CD4-positive, CD25-positive, alpha-beta regulatory T cell (primary cell): ENCODE measurements around the gene MVD. TPM values are rescaled to one million over a fixed set of nuclear protein-coding genes. Genes with fewer than 3 reads are reported as not detected.

Source experiments
- ATAC-seq, 2 donors: fragments of 150-1000 bp; cut with Tn5 transposase; one replicate each; pipeline ENCODE4 v1.10.0; 2021; ENCODE audit warnings: low read depth in 2 of 2, moderate number of reproducible peaks in 2 of 2, moderate library complexity in 1 of 2
- DNase-seq, 3 donors: peaks; one replicate each; pipeline versions ENCODE4 v3.0.0 to v3.0.0-alpha.2; 2012 to 2022; ENCODE audit warnings: mixed read lengths in 1 of 3
- H3K27ac ChIP-seq: one replicate; pipeline ENCODE4 v1.7.0; 2013; ENCODE audit warnings: mild to moderate bottlenecking, low read length; ENCODE audit not compliant: insufficient read depth, poor library complexity, severe bottlenecking
- H3K27me3 ChIP-seq: one replicate; pipeline ENCODE4 v1.7.0; 2013; ENCODE audit warnings: low read length; ENCODE audit not compliant: control insufficient read depth, insufficient read depth
- H3K36me3 ChIP-seq: one replicate; pipeline ENCODE4 v1.7.0; 2013; ENCODE audit warnings: mild to moderate bottlenecking, low read length, moderate library complexity; ENCODE audit not compliant: control insufficient read depth, insufficient read depth
- H3K4me1 ChIP-seq: 2 replicates; pipeline ENCODE4 v1.7.0; 2013; ENCODE audit warnings: mild to moderate bottlenecking, low read length; ENCODE audit not compliant: insufficient read depth, control insufficient read depth, poor library complexity, severe bottlenecking
- H3K4me3 ChIP-seq: one replicate; pipeline ENCODE4 v1.7.0; 2013; ENCODE audit warnings: low read depth, mild to moderate bottlenecking, low read length, moderate library complexity
- H3K9me3 ChIP-seq, 2 experiments: 1 replicate in 1 of 2; 2 replicates in 1 of 2; pipeline ENCODE4 v1.7.0; 2013; ENCODE audit warnings: low read length in 2 of 2, mild to moderate bottlenecking in 1 of 2, moderate library complexity in 1 of 2; ENCODE audit not compliant: control insufficient read depth in 2 of 2
- H3K27ac Mint-ChIP-seq, 3 donors: one replicate each; pipeline ENCODE4 v1.8.0; 2020 to 2022; ENCODE audit warnings: mild to moderate bottlenecking in 3 of 3, mixed read lengths in 3 of 3, moderate library complexity in 2 of 3
- H3K27me3 Mint-ChIP-seq: one replicate; pipeline ENCODE4 v1.8.0; 2022; ENCODE audit warnings: mild to moderate bottlenecking, mixed read lengths
- H3K36me3 Mint-ChIP-seq: one replicate; pipeline ENCODE4 v1.8.0; 2020; ENCODE audit warnings: mixed read lengths
- H3K4me1 Mint-ChIP-seq, 4 donors: one replicate each; pipeline ENCODE4 v1.8.0; 2020 to 2022; ENCODE audit warnings: mixed read lengths in 4 of 4, mild to moderate bottlenecking in 1 of 4
- H3K4me3 Mint-ChIP-seq, 4 donors: one replicate each; pipeline ENCODE4 v1.8.0; 2020 to 2022; ENCODE audit warnings: mild to moderate bottlenecking in 4 of 4, mixed read lengths in 4 of 4, moderate library complexity in 3 of 4
- H3K9me3 Mint-ChIP-seq, 7 donors: one replicate each; pipeline ENCODE4 v1.8.0; 2020 to 2022; ENCODE audit warnings: mixed read lengths in 7 of 7, mild to moderate bottlenecking in 3 of 7, moderate library complexity in 2 of 7
- polyA plus RNA-seq, 4 donors: library from polyadenylated mRNA; unstranded; fragments of 300-500 nt; fragmentation: Illumina TruSeq; gene quantifications; one replicate each; pipeline ENCODE4 v1.2.3, GENCODE V29; 2021
- total RNA-seq: library from RNA; stranded (reverse); gene quantifications from one replicate; pipeline ENCODE4 v1.2.3, GENCODE V29; 2022

Gene MVD
- total and polyA plus RNA-seq, 5 donors from 2014 or later = 19.6 to 59.7 (median 23.0) TPM

DNA sequence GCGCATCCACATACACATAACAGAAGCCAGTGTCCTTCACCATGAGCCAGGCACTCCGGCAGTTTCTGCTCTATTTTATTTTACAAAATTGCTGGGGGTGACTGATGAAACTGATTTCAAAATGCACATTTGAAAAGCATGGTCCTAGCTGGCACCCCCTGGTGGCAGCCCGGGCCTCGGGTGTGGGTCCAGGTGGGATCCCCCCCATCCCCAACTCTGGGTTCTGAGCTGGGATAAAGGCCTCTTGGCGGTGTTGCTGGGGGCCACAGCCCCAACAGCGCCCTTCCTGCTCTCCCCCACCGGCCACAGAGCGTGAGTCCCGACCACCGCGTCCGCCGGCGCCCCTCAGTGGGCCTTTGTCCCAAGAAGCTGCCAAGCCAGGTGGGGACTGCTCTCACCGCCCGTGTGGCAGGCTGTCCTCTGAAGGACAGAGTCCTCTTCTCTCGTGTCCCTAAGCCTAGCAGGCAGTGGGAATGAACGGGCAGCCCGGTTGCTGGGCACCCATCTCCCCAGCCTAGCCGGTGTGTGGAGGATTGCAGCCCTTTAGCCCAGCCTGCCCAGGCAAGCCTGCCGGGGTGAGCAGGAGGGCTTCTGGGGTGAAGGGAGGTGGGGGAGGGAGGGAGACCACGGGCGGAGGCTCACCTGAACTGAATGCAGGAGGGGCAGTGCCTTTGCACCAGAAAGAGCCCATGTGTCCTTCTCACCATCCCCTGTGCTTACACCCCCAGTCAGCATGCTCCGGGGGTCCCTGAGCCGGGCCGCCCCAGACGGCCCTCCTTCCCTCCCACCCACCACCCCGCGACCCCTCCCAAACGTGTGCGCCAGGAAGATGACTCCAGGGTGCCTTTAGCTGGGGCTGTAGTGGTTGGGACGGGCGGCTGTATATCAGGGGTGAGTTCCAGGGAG, 22.5 kb upstream of the MVD start:
- DNase-seq (peak; percentile 38 to 62 (median 48)), ATAC-seq (peak; percentile 13 to 23)
- Histone ChIP-seq H3K27me3 (no peaks in the 10 kb centered on the region), H3K4me3 (peak overlapping the region; percentile 61), H3K36me3 (peaks cover 5% of the 10 kb centered on the region), H3K4me1 (peaks cover 57% of the 10 kb centered on the region), H3K27ac (peak overlapping the region; percentile 68), H3K9me3 (no peaks in the 10 kb centered on the region)
- H3K4me1 Mint-ChIP-seq = peaks cover 10 to 71% (median 35%) of the 10 kb centered on the region in 4 donors
- H3K9me3 Mint-ChIP-seq = no peaks in the 10 kb centered on the region
- H3K27me3 Mint-ChIP-seq = no peaks in the 10 kb centered on the region
- peaks cover 3% of the 10 kb centered on the region for H3K36me3 Mint-ChIP-seq
- peak overlapping the region; percentile 83 to 95 (median 90) for H3K4me3 Mint-ChIP-seq
- H3K27ac Mint-ChIP-seq = peak overlapping the region; percentile 62 to 94 (median 64)

DNA sequence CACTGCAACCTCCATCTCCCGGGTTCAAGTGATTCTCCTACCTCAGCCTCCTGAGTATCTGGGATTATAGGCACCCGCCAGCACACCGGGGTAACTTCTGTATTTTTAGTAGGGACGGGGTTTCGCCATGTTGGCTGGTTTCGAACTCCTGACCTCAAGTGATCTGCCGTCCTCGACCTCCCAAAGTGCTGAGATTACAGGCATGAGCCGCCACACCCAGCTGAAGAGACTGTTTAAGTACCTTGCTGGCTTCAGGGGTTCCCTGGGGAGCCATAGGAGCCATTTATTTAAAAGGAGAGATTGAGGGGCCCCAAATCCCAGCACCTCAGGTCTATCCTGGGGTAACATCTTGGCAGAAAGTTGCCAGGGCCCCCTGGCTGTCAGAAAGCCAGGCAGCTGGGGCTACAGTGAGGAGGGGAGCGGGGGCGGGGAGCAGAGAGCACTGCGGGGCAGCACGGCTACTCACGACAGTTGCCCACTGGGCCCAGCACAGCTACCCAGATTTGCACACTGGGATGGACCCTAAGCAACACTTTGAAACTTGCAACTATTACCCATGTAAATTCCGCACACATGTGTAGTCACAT, 21.8 kb upstream of the MVD start:
- DNase-seq = no peak
- Mint-ChIP-seq H3K9me3 (no peaks in the 10 kb centered on the region), H3K36me3 (peaks cover 3% of the 10 kb centered on the region), H3K27ac (peak overlapping the region in 1 of 3 donors; percentile 42), H3K27me3 (no peaks in the 10 kb centered on the region), H3K4me3 (peak overlapping the region; percentile 83 to 95 (median 90)), H3K4me1 (peaks cover 10 to 65% (median 35%) of the 10 kb centered on the region in 4 donors)
- Histone ChIP-seq H3K27ac (no peak overlapping the region), H3K9me3 (no peaks in the 10 kb centered on the region), H3K36me3 (peaks cover 5% of the 10 kb centered on the region), H3K27me3 (no peaks in the 10 kb centered on the region), H3K4me1 (peaks cover 55% of the 10 kb centered on the region), H3K4me3 (peak overlapping the region; percentile 61)
- ATAC-seq = no peak

DNA sequence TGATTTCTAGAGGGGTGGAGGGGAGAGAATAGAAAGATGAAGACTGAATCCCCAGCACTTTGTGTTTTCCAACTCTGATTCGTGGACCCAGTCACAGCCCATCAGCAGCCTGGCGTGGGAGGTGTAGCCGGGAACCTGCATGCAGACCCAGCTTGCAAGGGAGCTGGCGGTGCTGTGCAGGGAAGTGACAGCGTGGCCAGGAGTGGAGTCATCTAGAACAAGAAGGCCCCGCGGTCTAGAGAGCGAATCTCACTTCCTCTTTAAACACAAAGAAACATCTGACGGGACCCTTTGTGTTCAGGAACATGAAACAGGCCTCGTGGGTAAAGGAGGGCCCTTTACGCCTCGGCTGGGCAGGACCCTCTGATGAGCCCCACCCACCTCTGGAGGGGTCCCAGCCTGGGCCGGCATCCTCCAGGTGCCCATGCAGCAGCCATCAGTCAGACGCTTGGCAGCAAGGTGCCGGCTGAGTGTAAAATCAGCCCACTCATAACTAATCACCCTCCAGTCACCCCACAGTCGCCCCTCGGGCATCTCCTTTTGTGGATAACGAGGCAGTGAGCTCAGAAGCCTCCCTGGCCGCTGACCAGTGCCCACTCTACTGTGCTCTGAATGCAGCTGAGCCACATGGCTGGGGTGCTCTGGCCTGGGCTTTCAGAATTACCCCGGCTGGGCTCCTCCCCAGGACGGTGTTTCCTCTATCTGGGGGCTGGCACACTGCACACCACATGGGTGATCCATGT, 19.0 kb upstream of the MVD start:
- peak; percentile 19 to 84 (median 60) for DNase-seq

DNA sequence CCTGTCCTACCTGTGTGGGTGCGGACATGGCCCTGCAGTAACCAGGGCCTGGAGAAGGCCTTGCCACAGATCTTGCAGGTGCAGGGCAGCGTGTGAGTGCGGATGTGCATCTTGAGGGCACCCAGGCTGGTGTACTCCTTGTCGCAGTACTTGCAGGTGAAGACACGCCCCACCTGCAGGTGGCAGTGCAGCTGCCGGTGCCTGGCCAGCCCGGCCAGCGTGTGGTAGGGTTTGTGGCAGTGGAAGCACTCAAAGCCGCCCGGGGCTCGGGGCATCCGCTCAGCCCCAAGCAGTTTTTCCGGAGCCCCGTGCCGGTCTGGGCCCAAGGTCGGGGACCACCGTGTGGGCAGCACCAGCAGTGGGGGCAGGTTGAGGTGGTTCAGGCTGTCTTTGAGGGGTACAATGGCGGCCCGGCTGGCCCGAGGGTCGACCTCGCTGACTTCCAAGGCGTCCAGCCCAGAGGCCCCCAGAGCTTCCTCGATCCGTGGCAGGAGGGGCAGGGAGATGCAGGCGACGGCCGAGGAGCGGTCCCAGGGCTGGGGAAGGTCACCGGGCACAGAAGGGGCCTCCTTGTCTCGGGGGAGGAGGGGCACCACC, 18.3 kb upstream of the MVD start:
- H3K36me3 Mint-ChIP-seq = peaks cover 3% of the 10 kb centered on the region
- Histone ChIP-seq H3K4me3 (no peak overlapping the region), H3K27me3 (no peaks in the 10 kb centered on the region), H3K27ac (peak overlapping the region; percentile 75), H3K36me3 (peaks cover 31% of the 10 kb centered on the region), H3K9me3 (no peaks in the 10 kb centered on the region), H3K4me1 (peaks cover 48% of the 10 kb centered on the region)
- H3K4me1 Mint-ChIP-seq = peaks cover 10 to 46% (median 28%) of the 10 kb centered on the region in 4 donors
- H3K27me3 Mint-ChIP-seq = no peaks in the 10 kb centered on the region
- peaks cover 0 to 1% (median 0%) of the 10 kb centered on the region in 7 donors for H3K9me3 Mint-ChIP-seq
- DNase-seq = peak; percentile 38 to 79 (median 55)
- peak in 1 of 2 donors; percentile 21 for ATAC-seq
- H3K27ac Mint-ChIP-seq = peak overlapping the region; percentile 94 to 98 (median 95)
- peak overlapping the region; percentile 84 to 95 (median 90) for H3K4me3 Mint-ChIP-seq

More for the DNA sequence above, 19.0 kb upstream of the MVD start:
- Histone ChIP-seq H3K9me3 (no peaks in the 10 kb centered on the region), H3K4me1 (peaks cover 52% of the 10 kb centered on the region), H3K27ac (peak overlapping the region; percentile 75), H3K27me3 (no peaks in the 10 kb centered on the region), H3K4me3 (peak overlapping the region; percentile 19), H3K36me3 (peaks cover 26% of the 10 kb centered on the region)
- peak; percentile 48 to 66 for ATAC-seq
- Mint-ChIP-seq H3K9me3 (peaks cover 0 to 1% (median 0%) of the 10 kb centered on the region in 7 donors), H3K36me3 (peaks cover 3% of the 10 kb centered on the region), H3K27ac (peak overlapping the region; percentile 94 to 98 (median 95)), H3K4me1 (peaks cover 10 to 46% (median 28%) of the 10 kb centered on the region in 4 donors), H3K4me3 (peak overlapping the region; percentile 84 to 95 (median 90)), H3K27me3 (no peaks in the 10 kb centered on the region)

DNA sequence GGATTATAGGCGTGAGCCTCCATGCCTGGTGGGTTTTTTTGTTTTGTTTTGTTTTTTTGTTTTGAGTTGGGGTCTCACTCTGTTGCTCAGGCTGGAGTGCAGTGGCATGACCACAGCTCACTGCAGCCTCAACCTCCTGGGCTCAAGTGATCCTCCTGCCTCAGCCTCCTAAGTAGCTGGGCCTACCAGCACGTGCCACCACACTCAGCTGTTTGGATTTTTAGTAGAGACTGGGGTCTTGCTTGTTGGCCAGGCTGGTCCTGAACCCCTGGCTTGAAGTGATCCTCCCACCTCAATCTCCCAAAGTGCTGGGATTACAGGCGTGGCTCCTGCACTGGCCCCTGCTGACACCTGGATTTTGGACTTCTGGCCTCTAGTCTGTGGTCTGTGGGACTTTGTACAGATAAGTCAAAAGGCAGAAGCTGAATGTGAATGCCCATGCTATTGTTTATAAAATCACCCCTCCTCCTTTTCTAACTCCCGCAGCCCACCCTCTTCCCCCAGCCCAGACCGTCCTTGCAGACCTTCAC, 17.7 kb upstream of the MVD start:
- peaks cover 45% of the 10 kb centered on the region for H3K4me1 ChIP-seq
- ATAC-seq = no peak
- H3K4me3 Mint-ChIP-seq = peak overlapping the region; percentile 84 to 95 (median 90)
- H3K27ac Mint-ChIP-seq = peak overlapping the region in 1 of 3 donors; percentile 20
- H3K27me3 ChIP-seq = no peaks in the 10 kb centered on the region
- H3K36me3 Mint-ChIP-seq = peaks cover 3% of the 10 kb centered on the region
- no peak for DNase-seq
- no peaks in the 10 kb centered on the region for H3K27me3 Mint-ChIP-seq
- H3K4me3 ChIP-seq = no peak overlapping the region
- H3K9me3 Mint-ChIP-seq = peaks cover 0 to 1% (median 0%) of the 10 kb centered on the region in 7 donors
- H3K9me3 ChIP-seq = no peaks in the 10 kb centered on the region
- peaks cover 10 to 46% (median 28%) of the 10 kb centered on the region in 4 donors for H3K4me1 Mint-ChIP-seq
- peaks cover 31% of the 10 kb centered on the region for H3K36me3 ChIP-seq
- peak overlapping the region; percentile 75 for H3K27ac ChIP-seq

DNA sequence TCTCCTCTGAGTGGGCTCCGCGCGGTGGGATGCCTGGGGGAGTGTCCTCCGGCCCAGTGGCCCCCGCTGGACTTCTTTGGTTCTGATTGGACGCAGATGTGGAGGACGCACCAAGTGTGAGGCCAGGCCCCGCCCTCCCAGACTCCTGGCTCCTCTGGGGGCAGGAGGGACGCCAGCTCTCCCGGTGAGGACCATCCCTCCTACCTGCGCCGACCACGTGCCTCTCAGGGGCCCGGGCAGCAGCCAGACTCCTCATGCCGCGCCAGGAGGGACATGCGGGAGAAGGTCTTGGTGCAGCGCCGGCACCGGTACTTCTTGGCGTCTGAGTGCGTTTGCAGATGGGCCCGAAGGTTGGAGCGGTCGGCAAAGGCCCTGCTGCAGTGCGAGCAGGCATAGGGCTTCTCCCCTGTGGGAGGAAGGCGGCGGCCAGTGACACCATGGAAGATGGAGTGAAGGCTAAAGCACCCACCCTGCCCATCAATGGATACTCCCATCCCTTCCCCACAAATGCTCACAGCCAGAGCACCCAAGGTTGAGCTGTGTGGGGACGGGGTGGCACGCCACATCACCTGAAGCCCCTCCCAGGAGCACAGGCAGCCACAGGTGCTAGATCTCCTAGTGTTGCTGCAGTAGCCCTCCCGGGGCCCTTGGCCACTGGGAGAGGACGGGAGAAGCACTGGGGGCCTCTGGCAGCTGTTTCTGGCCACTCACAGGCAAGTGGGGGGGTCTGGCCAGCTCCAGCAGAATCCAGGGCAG, 15.5 kb upstream of the MVD start:
- H3K36me3 Mint-ChIP-seq = peaks cover 7% of the 10 kb centered on the region
- no peaks in the 10 kb centered on the region for H3K9me3 ChIP-seq
- no peak overlapping the region for H3K4me3 ChIP-seq
- H3K27ac ChIP-seq = no peak overlapping the region
- peaks cover 23% of the 10 kb centered on the region for H3K4me1 ChIP-seq
- no peak overlapping the region for H3K27ac Mint-ChIP-seq
- peaks cover 31% of the 10 kb centered on the region for H3K36me3 ChIP-seq
- H3K9me3 Mint-ChIP-seq = peaks cover 0 to 1% (median 0%) of the 10 kb centered on the region in 7 donors
- no peaks in the 10 kb centered on the region for H3K27me3 Mint-ChIP-seq
- no peak overlapping the region for H3K4me3 Mint-ChIP-seq
- ATAC-seq = no peak
- DNase-seq = no peak
- peaks cover 3 to 25% (median 17%) of the 10 kb centered on the region in 4 donors for H3K4me1 Mint-ChIP-seq
- H3K27me3 ChIP-seq = no peaks in the 10 kb centered on the region
